SK-N-SH (cell line): Measurements from ENCODE around the gene RSRC1. TPM values are rescaled to one million over a fixed set of nuclear protein-coding genes. Genes with fewer than 3 reads are reported as not detected.

Experiments used
- CTCF ChIA-PET: fragments of 300-600, 350-600 bp; formaldehyde crosslinking; extraction: SDS; loops from one replicate; lab custom pipeline; 2021; lab: Yijun Ruan, JAX
- POLR2A ChIA-PET: fragments of 350-600 bp; sonication (Branson Sonifier 250); formaldehyde crosslinking; extraction: SDS; loops from one replicate; lab custom pipeline; 2020; ENCODE audit warnings: antibody characterized with exemption, inconsistent platforms; lab: Yijun Ruan, JAX
- DNase-seq: peaks from one replicate; pipeline ENCODE4 v3.0.0; 2012
- H2AFZ ChIP-seq: fragments of 200-600 bp; sonication (generic); 2 replicates; pipeline ENCODE4 v1.8.1; 2016; ENCODE audit warnings: antibody characterized with exemption, mild to moderate bottlenecking, low read depth
- H3F3A ChIP-seq: fragments of 200-600 bp; sonication (generic); replicated peaks from 2 replicates; pipeline ENCODE3; 2016; ENCODE audit warnings: antibody characterized with exemption, mild to moderate bottlenecking; ENCODE audit not compliant: insufficient read depth
- H3K27ac ChIP-seq, 2 experiments: fragments of 200-500 bp in 1 of 2; fragments of 200-600 bp in 1 of 2; sonication (Bioruptor generic) in 1 of 2; sonication (generic), shearing (Covaris generic) in 1 of 2; 2 replicates each; pipeline versions ENCODE4 v1.5.1 to v1.6.1; 2014 to 2016; ENCODE audit warnings: low read depth in 2 of 2, inconsistent platforms in 1 of 2, low read length in 1 of 2, mild to moderate bottlenecking in 1 of 2, mixed read lengths in 1 of 2
- H3K27me3 ChIP-seq: fragments of 200-600 bp; sonication (generic), shearing (Covaris generic); 2 replicates; pipeline ENCODE4 v1.6.1; 2016; ENCODE audit warnings: mixed run types; ENCODE audit not compliant: insufficient read depth
- H3K36me3 ChIP-seq, 2 experiments: fragments of 200-500 bp in 1 of 2; fragments of 200-600 bp in 1 of 2; sonication (Bioruptor generic) in 1 of 2; sonication (generic) in 1 of 2; replicated peaks in 1 of 2; 2 replicates each; pipeline versions ENCODE3 to v1.5.1; 2014 to 2016; ENCODE audit warnings: low read length in 1 of 2, mild to moderate bottlenecking in 1 of 2; ENCODE audit not compliant: insufficient read depth in 2 of 2, control insufficient read depth in 1 of 2
- H3K4me1 ChIP-seq, 2 experiments: fragments of 200-500 bp in 1 of 2; fragments of 200-600 bp in 1 of 2; sonication (Bioruptor generic) in 1 of 2; sonication (generic), shearing (Covaris generic) in 1 of 2; 2 replicates each; pipeline versions ENCODE4 v1.5.1 to v1.6.1; 2014 to 2016; ENCODE audit warnings: low read depth in 1 of 2, low read length in 1 of 2, mixed run types in 1 of 2; ENCODE audit not compliant: insufficient read depth in 2 of 2, control insufficient read depth in 1 of 2
- H3K4me2 ChIP-seq: fragments of 200-600 bp; sonication (generic), shearing (Covaris generic); 2 replicates; pipeline ENCODE4 v1.6.1; 2017; ENCODE audit warnings: mixed run types
- H3K4me3 ChIP-seq, 2 experiments: fragments of 200-500 bp in 1 of 2; fragments of 200-600 bp in 1 of 2; sonication (Bioruptor generic) in 1 of 2; sonication (generic), shearing (Covaris generic) in 1 of 2; 2 replicates each; pipeline versions ENCODE4 v1.5.1 to v1.8.1; 2014 to 2016; ENCODE audit warnings: low read depth in 2 of 2, inconsistent platforms in 1 of 2, low read length in 1 of 2, mild to moderate bottlenecking in 1 of 2, mixed read lengths in 1 of 2, moderate library complexity in 1 of 2
- H3K79me2 ChIP-seq: fragments of 200-600 bp; sonication (generic); 2 replicates; pipeline ENCODE4 v1.8.1; 2017; ENCODE audit warnings: mild to moderate bottlenecking; ENCODE audit not compliant: insufficient read depth
- H3K9ac ChIP-seq: fragments of 200-600 bp; sonication (generic); 2 replicates; pipeline ENCODE4 v1.6.1; 2017; ENCODE audit warnings: mixed run types
- H3K9me2 ChIP-seq: fragments of 200-600 bp; sonication (generic); 2 replicates; pipeline ENCODE4 v1.6.1; 2017; ENCODE audit warnings: mixed run types
- H3K9me3 ChIP-seq: fragments of 200-600 bp; sonication (generic); 2 replicates; pipeline ENCODE4 v1.6.1; 2017; ENCODE audit warnings: mixed run types, mild to moderate bottlenecking, moderate library complexity
- H4K20me1 ChIP-seq: fragments of 200-600 bp; sonication (generic); 2 replicates; pipeline ENCODE4 v1.6.1; 2017; ENCODE audit warnings: mild to moderate bottlenecking, mixed run types; ENCODE audit not compliant: insufficient read depth
- CTCF ChIP-seq: fragments of 200-600 bp; sonication (generic); IDR thresholded peaks from 2 replicates; pipeline ENCODE4 v1.6.1; 2017; ENCODE audit warnings: antibody characterized with exemption, mild to moderate bottlenecking, moderate library complexity
- ELF1 ChIP-seq: IDR thresholded peaks from 2 replicates; pipeline ENCODE4 v1.4.0; 2012
- EP300 ChIP-seq, 2 experiments: IDR thresholded peaks; 2 replicates each; pipeline versions ENCODE4 v1.4.0 to v1.6.1; 2012; ENCODE audit warnings: borderline replicate concordance in 1 of 2, low read depth in 1 of 2, low read length in 1 of 2
- FOSL2 ChIP-seq: IDR thresholded peaks from 2 replicates; pipeline ENCODE4 v1.4.0; 2012; ENCODE audit warnings: low read depth, mild to moderate bottlenecking, moderate library complexity, borderline replicate concordance
- FOXJ3 ChIP-seq: sonication (generic); formaldehyde crosslinking; IDR thresholded peaks from 2 replicates; pipeline ENCODE4 v1.5.1; 2020; ENCODE audit warnings: mild to moderate bottlenecking, missing genetic modification reagents
- FOXM1 ChIP-seq: IDR thresholded peaks from 2 replicates; pipeline ENCODE4 v1.4.0; 2012; ENCODE audit warnings: low read depth, mild to moderate bottlenecking
- GABPA ChIP-seq: IDR thresholded peaks from 2 replicates; pipeline ENCODE4 v1.4.0; 2012; ENCODE audit warnings: low read depth, mild to moderate bottlenecking
- GATA2 ChIP-seq: sonication (generic); formaldehyde crosslinking; IDR thresholded peaks from 2 replicates; pipeline ENCODE4 v1.5.0; 2020; ENCODE audit warnings: mild to moderate bottlenecking, missing genetic modification reagents
- JUND ChIP-seq: IDR thresholded peaks from 2 replicates; pipeline ENCODE4 v1.4.0; 2012
- MEF2A ChIP-seq: IDR thresholded peaks from 2 replicates; pipeline ENCODE4 v1.4.0; 2012; ENCODE audit warnings: low read depth, borderline replicate concordance
- MXI1 ChIP-seq: IDR thresholded peaks from 2 replicates; pipeline ENCODE4 v1.6.1; 2012; ENCODE audit warnings: mild to moderate bottlenecking, low read depth, low read length, improper control_type of control experiment
- POLR2AphosphoS5 ChIP-seq: IDR thresholded peaks from 2 replicates; pipeline ENCODE4 v1.6.1; 2012; ENCODE audit warnings: low read depth, low read length
- RAD21 ChIP-seq: IDR thresholded peaks from 2 replicates; pipeline ENCODE4 v1.6.1; 2012; ENCODE audit warnings: mild to moderate bottlenecking, low read length
- RCOR1 ChIP-seq: fragments of 150-350 bp; IDR thresholded peaks from 2 replicates; pipeline ENCODE4 v1.6.1; 2017; ENCODE audit warnings: antibody characterized with exemption, low read length
- RFX5 ChIP-seq: IDR thresholded peaks from 2 replicates; pipeline ENCODE4 v1.6.1; 2012; ENCODE audit warnings: mild to moderate bottlenecking, improper control_type of control experiment, low read length
- SIN3A ChIP-seq: IDR thresholded peaks from 2 replicates; pipeline ENCODE4 v1.6.1; 2012; ENCODE audit warnings: low read depth, mild to moderate bottlenecking, low read length, moderate library complexity, borderline replicate concordance
- TAF1 ChIP-seq: IDR thresholded peaks from 2 replicates; pipeline ENCODE4 v1.6.1; 2012; ENCODE audit warnings: low read depth, mild to moderate bottlenecking, low read length, moderate library complexity, borderline replicate concordance
- TCF12 ChIP-seq: IDR thresholded peaks from 2 replicates; pipeline ENCODE4 v1.4.0; 2012
- TEAD4 ChIP-seq: IDR thresholded peaks from 2 replicates; pipeline ENCODE4 v1.4.0; 2012; ENCODE audit warnings: mild to moderate bottlenecking, borderline replicate concordance; ENCODE audit not compliant: insufficient read depth
- USF1 ChIP-seq: IDR thresholded peaks from 2 replicates; pipeline ENCODE4 v1.4.0; 2012; ENCODE audit warnings: low read depth, borderline replicate concordance
- WGBS: methylation state at CpG from one replicate; pipeline ENCODE4 v1.1.6; 2017; ENCODE audit warnings: low lambda C conversion rate; 5-methylcytosine and 5-hydroxymethylcytosine counted together
- polyA plus RNA-seq, 3 experiments: library from polyadenylated mRNA; depleted of rRNA; stranded (reverse); fragments of >200 nt; gene quantifications; 2 replicates each; pipeline ENCODE4 v1.2.3, GENCODE V29; 2012
- TF ChIP-seq, protein P1 (sequence below): IDR thresholded peaks from 2 replicates; pipeline ENCODE4 v1.6.1; 2012; ENCODE audit warnings: mild to moderate bottlenecking, low read depth, low read length, moderate library complexity
- TF ChIP-seq, protein P2 (sequence below): fragments of 150-350 bp; IDR thresholded peaks from 2 replicates; pipeline ENCODE4 v1.6.1; 2016; ENCODE audit warnings: mild to moderate bottlenecking, low read depth, low read length
- TF ChIP-seq, protein P3 (sequence below): IDR thresholded peaks from 2 replicates; pipeline ENCODE4 v1.4.0; 2012; ENCODE audit warnings: low read depth, borderline replicate concordance

The RSRC1 gene
- polyA plus RNA-seq, 1 of the 3 experiments (the other 2 are of a cell fraction): 4.5 TPM

GRCh38 chr3:158167737-158168557, 58.1 kb downstream of the RSRC1 start:
- CTCF ChIA-PET: interaction anchor here (0.8 kb wide), 1 partner anchor 12 kb away, joined by 3 read pairs; no protein-coding TSS in a partner anchor
- TF ChIP-seq, protein P1, sequence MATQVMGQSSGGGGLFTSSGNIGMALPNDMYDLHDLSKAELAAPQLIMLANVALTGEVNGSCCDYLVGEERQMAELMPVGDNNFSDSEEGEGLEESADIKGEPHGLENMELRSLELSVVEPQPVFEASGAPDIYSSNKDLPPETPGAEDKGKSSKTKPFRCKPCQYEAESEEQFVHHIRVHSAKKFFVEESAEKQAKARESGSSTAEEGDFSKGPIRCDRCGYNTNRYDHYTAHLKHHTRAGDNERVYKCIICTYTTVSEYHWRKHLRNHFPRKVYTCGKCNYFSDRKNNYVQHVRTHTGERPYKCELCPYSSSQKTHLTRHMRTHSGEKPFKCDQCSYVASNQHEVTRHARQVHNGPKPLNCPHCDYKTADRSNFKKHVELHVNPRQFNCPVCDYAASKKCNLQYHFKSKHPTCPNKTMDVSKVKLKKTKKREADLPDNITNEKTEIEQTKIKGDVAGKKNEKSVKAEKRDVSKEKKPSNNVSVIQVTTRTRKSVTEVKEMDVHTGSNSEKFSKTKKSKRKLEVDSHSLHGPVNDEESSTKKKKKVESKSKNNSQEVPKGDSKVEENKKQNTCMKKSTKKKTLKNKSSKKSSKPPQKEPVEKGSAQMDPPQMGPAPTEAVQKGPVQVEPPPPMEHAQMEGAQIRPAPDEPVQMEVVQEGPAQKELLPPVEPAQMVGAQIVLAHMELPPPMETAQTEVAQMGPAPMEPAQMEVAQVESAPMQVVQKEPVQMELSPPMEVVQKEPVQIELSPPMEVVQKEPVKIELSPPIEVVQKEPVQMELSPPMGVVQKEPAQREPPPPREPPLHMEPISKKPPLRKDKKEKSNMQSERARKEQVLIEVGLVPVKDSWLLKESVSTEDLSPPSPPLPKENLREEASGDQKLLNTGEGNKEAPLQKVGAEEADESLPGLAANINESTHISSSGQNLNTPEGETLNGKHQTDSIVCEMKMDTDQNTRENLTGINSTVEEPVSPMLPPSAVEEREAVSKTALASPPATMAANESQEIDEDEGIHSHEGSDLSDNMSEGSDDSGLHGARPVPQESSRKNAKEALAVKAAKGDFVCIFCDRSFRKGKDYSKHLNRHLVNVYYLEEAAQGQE: no peak
- peak; percentile 40 to 93; a peak in 2 of 4 replicates for TF ChIP-seq EP300 (IDR thresholded peaks at IDR 0.05; ENCODE audit: borderline replicate concordance in 1 of 2, low read depth in 1 of 2, low read length in 1 of 2)
- no peak for TF ChIP-seq MXI1
- peak; percentile 98 for TF ChIP-seq JUND
- peak; percentile 82; the same call in 1 of the 2 replicates for TF ChIP-seq POLR2AphosphoS5
- TF ChIP-seq TAF1: no peak
- TF ChIP-seq TCF12: peak; percentile 95
- TF ChIP-seq RFX5: no peak
- TF ChIP-seq, protein P2, sequence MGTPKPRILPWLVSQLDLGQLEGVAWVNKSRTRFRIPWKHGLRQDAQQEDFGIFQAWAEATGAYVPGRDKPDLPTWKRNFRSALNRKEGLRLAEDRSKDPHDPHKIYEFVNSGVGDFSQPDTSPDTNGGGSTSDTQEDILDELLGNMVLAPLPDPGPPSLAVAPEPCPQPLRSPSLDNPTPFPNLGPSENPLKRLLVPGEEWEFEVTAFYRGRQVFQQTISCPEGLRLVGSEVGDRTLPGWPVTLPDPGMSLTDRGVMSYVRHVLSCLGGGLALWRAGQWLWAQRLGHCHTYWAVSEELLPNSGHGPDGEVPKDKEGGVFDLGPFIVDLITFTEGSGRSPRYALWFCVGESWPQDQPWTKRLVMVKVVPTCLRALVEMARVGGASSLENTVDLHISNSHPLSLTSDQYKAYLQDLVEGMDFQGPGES: no peak
- TF ChIP-seq ELF1: no peak
- TF ChIP-seq SIN3A: no peak
- TF ChIP-seq FOSL2: peak; percentile 97
- TF ChIP-seq FOXJ3 (CRISPR knock-in tag): no peak
- TF ChIP-seq GABPA: 0 out of 2 replicates have a peak, but pooled peaks have one; percentile 14
- TF ChIP-seq CTCF: no peak
- no peak for TF ChIP-seq GATA2 (CRISPR knock-in tag)
- peak; percentile 52; the same call in 1 of the 2 replicates for TF ChIP-seq MEF2A
- TF ChIP-seq, protein P3, sequence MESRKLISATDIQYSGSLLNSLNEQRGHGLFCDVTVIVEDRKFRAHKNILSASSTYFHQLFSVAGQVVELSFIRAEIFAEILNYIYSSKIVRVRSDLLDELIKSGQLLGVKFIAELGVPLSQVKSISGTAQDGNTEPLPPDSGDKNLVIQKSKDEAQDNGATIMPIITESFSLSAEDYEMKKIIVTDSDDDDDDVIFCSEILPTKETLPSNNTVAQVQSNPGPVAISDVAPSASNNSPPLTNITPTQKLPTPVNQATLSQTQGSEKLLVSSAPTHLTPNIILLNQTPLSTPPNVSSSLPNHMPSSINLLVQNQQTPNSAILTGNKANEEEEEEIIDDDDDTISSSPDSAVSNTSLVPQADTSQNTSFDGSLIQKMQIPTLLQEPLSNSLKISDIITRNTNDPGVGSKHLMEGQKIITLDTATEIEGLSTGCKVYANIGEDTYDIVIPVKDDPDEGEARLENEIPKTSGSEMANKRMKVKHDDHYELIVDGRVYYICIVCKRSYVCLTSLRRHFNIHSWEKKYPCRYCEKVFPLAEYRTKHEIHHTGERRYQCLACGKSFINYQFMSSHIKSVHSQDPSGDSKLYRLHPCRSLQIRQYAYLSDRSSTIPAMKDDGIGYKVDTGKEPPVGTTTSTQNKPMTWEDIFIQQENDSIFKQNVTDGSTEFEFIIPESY: peak; percentile 79; the same call in 1 of the 2 replicates
- no peak for TF ChIP-seq USF1
- TF ChIP-seq RAD21: no peak
- peak; percentile 75; the same call in 1 of the 2 replicates for TF ChIP-seq TEAD4
- 0 out of 2 replicates have a peak, but pooled peaks have one; percentile 51 for TF ChIP-seq FOXM1
- TF ChIP-seq RCOR1: no peak

More at GRCh38 chr3:158167737-158168557, 58.1 kb downstream of the RSRC1 start:
- H3K9me3 ChIP-seq: no peaks in the 10 kb centered on the region
- H3K27me3 ChIP-seq: no peaks in the 10 kb centered on the region
- WGBS: 51% methylated on average over 6 of the region's 6 CpGs
- DNase-seq: no peak
- no peak overlapping the region for H3K4me3 ChIP-seq
- peaks cover 18 to 41% of the 10 kb centered on the region in 2 experiments for H3K4me1 ChIP-seq
- peak overlapping the region in 1 of 2 experiments; percentile 49; a peak in 2 of 4 replicates for H3K27ac ChIP-seq
- POLR2A ChIA-PET: no interaction called here
- H3F3A ChIP-seq: peaks cover 33% of the 10 kb centered on the region
- peaks cover 0 to 8% of the 10 kb centered on the region in 2 experiments for H3K36me3 ChIP-seq
- no peak overlapping the region for H2AFZ ChIP-seq
- peaks cover 3% of the 10 kb centered on the region; the same call in 1 of the 2 replicates for H3K9me2 ChIP-seq
- no peaks in the 10 kb centered on the region; the same call in 1 of the 2 replicates for H4K20me1 ChIP-seq
- peak overlapping the region; percentile 35; the same call in 1 of the 2 replicates for H3K4me2 ChIP-seq
- H3K9ac ChIP-seq: no peak overlapping the region
- H3K79me2 ChIP-seq: peaks cover 11% of the 10 kb centered on the region; the same call in 1 of the 2 replicates
